HL-60 (cell line): ENCODE measurements around the gene HIPK2.

Experiments used
- DNase-seq, 2 experiments: peaks; one replicate each; pipeline ENCODE4 v3.0.0-alpha.2; 2010 to 2020; ENCODE audit warnings: low read depth in 1 of 2, low spot score in 1 of 2
- H3K27ac ChIP-seq: fragments of 250-450 bp; sonication (Bioruptor Pico); replicated peaks from 2 replicates; pipeline ENCODE4 v1.5.1; 2020; ENCODE audit warnings: mild to moderate bottlenecking, moderate library complexity
- H3K27me3 ChIP-seq: fragments of 250-450 bp; sonication (Bioruptor Pico); 2 replicates; pipeline ENCODE4 v1.5.1; 2021; ENCODE audit warnings: mild to moderate bottlenecking, moderate library complexity; ENCODE audit not compliant: insufficient read depth, poor library complexity, severe bottlenecking
- H3K4me3 ChIP-seq: replicated peaks from 2 replicates; pipeline ENCODE4 v1.5.1; 2011; ENCODE audit warnings: mild to moderate bottlenecking, control low read depth, low read length; ENCODE audit not compliant: insufficient read depth
- CTCF ChIP-seq: IDR thresholded peaks from one replicate; pipeline ENCODE4 v1.5.1; 2011; ENCODE audit warnings: low read length, control low read depth, inconsistent platforms; ENCODE audit not compliant: insufficient read depth
- GABPA ChIP-seq: IDR thresholded peaks from 2 replicates; pipeline ENCODE4 v1.6.1; 2012; ENCODE audit warnings: low read depth
- POLR2AphosphoS5 ChIP-seq: IDR thresholded peaks from 2 replicates; pipeline ENCODE4 v1.6.1; 2012; ENCODE audit warnings: low read depth
- REST ChIP-seq: IDR thresholded peaks from 2 replicates; pipeline ENCODE4 v1.6.1; 2012; ENCODE audit warnings: low read depth; ENCODE audit not compliant: insufficient replicate concordance
- SPI1 ChIP-seq: IDR thresholded peaks from 2 replicates; pipeline ENCODE4 v1.6.1; 2012; ENCODE audit warnings: low read depth, mild to moderate bottlenecking, borderline replicate concordance

Gene HIPK2

GRCh38 chr7:139748373-139748765 lies 29.4 kb downstream of the HIPK2 start:
- H3K4me3 ChIP-seq = no peak overlapping the region
- no peaks in the 10 kb centered on the region for H3K27me3 ChIP-seq
- H3K27ac ChIP-seq = no peak overlapping the region
- TF ChIP-seq SPI1 (no peak), GABPA (no peak), POLR2AphosphoS5 (no peak), CTCF (no peak), REST (no peak)
- no peak for DNase-seq

- Histone ChIP-seq H3K27ac (no peak overlapping the region), H3K4me3 (no peak overlapping the region), H3K27me3 (no peaks in the 10 kb centered on the region)
- DNase-seq = no peak
- TF ChIP-seq REST (no peak), POLR2AphosphoS5 (no peak), CTCF (no peak), GABPA (no peak), SPI1 (no peak)
These were observed 30.0 kb downstream of the HIPK2 start for GRCh38 chr7:139747662-139748372.

GRCh38 chr7:139746652-139747051 lies 31.1 kb downstream of the HIPK2 start:
- no peak overlapping the region for H3K27ac ChIP-seq
- no peak overlapping the region for H3K4me3 ChIP-seq
- no peaks in the 10 kb centered on the region for H3K27me3 ChIP-seq
- no peak for TF ChIP-seq GABPA
- no peak for TF ChIP-seq POLR2AphosphoS5
- TF ChIP-seq CTCF = no peak
- TF ChIP-seq REST = no peak
- no peak for TF ChIP-seq SPI1
- DNase-seq = no peak
